GM12878 (cell line): ENCODE data around the gene CD48. TPM values are rescaled to one million over a fixed set of nuclear protein-coding genes. Genes with fewer than 3 reads are reported as not detected.

Experiments used
- MXI1 ChIP-seq: fragments of 150-350 bp; IDR thresholded peaks from 2 replicates; pipeline ENCODE4 v1.6.1; 2011; ENCODE audit warnings: low read depth, mild to moderate bottlenecking, inconsistent platforms, low read length, improper control_type of control experiment
- PML ChIP-seq: IDR thresholded peaks from 2 replicates; pipeline ENCODE4 v1.6.1; 2012; ENCODE audit warnings: low read length, inconsistent platforms
- RAD51 ChIP-seq: fragments of 450-650 bp; IDR thresholded peaks from 2 replicates; pipeline ENCODE4 v1.6.1; 2016; ENCODE audit warnings: moderate library complexity, mild to moderate bottlenecking, inconsistent platforms
- RFX5 ChIP-seq: IDR thresholded peaks from 2 replicates; pipeline ENCODE4 v1.6.1; 2011; ENCODE audit warnings: low read depth, low read length, improper control_type of control experiment
- SIN3A ChIP-seq: IDR thresholded peaks from 2 replicates; pipeline ENCODE4 v1.6.1; 2012; ENCODE audit warnings: low read depth, low read length, improper control_type of control experiment
- polyA plus RNA-seq, 11 experiments: library from polyadenylated mRNA; depleted of rRNA in 4 of 11; unstranded in 6 of 11; stranded (reverse) in 5 of 11; fragments of >200 nt; fragmentation: Nextera tagmentation in 4 of 11; fragmentation: Illumina TruSeq in 1 of 11; extraction: Ambion mirVana in 4 of 11; extraction: Trizol in 1 of 11; gene quantifications; 1 replicate in 1 of 11; 2 replicates in 10 of 11; pipeline versions ENCODE4 v1.2.1 to v1.2.3, GENCODE V29; 2011 to 2016; ENCODE audit warnings: inconsistent platforms in 2 of 11, missing spikeins in 2 of 11, low read depth in 1 of 11
- total RNA-seq, 4 experiments: library from RNA; depleted of rRNA in 3 of 4; stranded (reverse); fragments of >200 nt in 3 of 4; fragmentation: Illumina TruSeq in 1 of 4; extraction: Trizol in 1 of 4; gene quantifications; 2 replicates each; pipeline versions ENCODE4 v1.2.1 to v1.2.3, GENCODE V29; 2013 to 2021
- TF ChIP-seq, protein P1 (sequence below): fragments of 450-650 bp; IDR thresholded peaks from 2 replicates; pipeline ENCODE4 v1.6.1; 2016; ENCODE audit warnings: mild to moderate bottlenecking
- TF ChIP-seq, protein P2 (sequence below): fragments of 450-650 bp; IDR thresholded peaks from 2 replicates; pipeline ENCODE4 v1.6.1; 2017; ENCODE audit warnings: mild to moderate bottlenecking, low read depth, inconsistent platforms; ENCODE audit not compliant: poor library complexity, severe bottlenecking
- TF ChIP-seq, protein P3 (sequence below): IDR thresholded peaks from 2 replicates; pipeline ENCODE4 v1.6.1; 2011; ENCODE audit warnings: borderline replicate concordance, low read depth, mild to moderate bottlenecking, moderate library complexity, low read length; ENCODE audit not compliant: insufficient read depth, poor library complexity, severe bottlenecking
- TF ChIP-seq, protein P4 (sequence below): fragments of 450-650 bp; IDR thresholded peaks from 2 replicates; pipeline ENCODE4 v1.6.1; 2017; ENCODE audit warnings: antibody characterized with exemption, mild to moderate bottlenecking, moderate library complexity
- TF ChIP-seq, protein P5 (sequence below): fragments of 450-650 bp; conservative IDR thresholded peaks from 2 replicates; pipeline ENCODE4 v1.6.1; 2017; ENCODE audit warnings: mild to moderate bottlenecking, moderate library complexity
- TF ChIP-seq, protein P6 (sequence below): fragments of 150-350 bp; IDR thresholded peaks from 2 replicates; pipeline ENCODE4 v1.6.1; 2016; ENCODE audit warnings: low read depth, low read length
- TF ChIP-seq, protein P7 (sequence below): fragments of 450-650 bp; IDR thresholded peaks from 2 replicates; pipeline ENCODE4 v1.6.1; 2017; ENCODE audit warnings: low read depth, mild to moderate bottlenecking, moderate library complexity

Gene CD48
- total and polyA plus RNA-seq, 10 of the 15 experiments (the other 5 are each of a cell fraction or from before 2014, with no cell fraction given), result 302 to 1,315 (median 430) TPM

DNA sequence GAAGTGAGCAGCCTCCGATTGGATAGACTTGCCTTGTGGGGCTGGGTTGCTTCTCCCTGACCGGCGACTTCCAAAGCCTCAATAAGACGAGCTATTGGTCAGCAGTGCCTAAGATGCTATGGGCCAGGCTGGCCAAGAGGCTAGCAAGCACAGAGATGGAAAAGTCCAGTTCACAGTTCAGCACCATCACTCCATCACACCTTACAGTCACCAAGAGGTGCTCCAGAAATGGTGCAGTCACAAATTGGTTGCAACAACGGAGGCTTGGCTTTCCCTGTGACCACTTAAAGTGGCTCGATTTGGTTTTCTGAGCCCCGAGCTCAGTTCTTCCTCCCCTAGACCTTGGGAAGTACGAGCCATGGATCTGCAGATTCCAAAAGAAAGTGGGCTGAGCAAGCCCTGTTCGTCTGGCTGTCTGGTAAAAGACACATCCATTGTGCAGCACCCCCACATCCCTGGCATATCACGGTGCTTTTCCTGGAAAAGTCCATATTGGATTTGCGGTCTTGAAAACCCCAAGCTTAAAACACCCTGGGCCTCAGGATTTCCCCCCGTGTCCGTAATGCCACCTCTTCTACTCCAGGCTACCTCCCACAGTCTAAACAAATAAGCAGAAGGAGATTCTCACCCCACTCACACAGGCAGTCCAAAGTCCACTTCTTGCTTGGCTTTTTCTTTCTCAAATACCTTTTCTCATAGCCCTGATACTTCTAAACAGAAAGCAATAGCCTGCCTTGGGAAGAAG lies 66.1 kb downstream of the CD48 start (continued):
- TF ChIP-seq, protein P1, sequence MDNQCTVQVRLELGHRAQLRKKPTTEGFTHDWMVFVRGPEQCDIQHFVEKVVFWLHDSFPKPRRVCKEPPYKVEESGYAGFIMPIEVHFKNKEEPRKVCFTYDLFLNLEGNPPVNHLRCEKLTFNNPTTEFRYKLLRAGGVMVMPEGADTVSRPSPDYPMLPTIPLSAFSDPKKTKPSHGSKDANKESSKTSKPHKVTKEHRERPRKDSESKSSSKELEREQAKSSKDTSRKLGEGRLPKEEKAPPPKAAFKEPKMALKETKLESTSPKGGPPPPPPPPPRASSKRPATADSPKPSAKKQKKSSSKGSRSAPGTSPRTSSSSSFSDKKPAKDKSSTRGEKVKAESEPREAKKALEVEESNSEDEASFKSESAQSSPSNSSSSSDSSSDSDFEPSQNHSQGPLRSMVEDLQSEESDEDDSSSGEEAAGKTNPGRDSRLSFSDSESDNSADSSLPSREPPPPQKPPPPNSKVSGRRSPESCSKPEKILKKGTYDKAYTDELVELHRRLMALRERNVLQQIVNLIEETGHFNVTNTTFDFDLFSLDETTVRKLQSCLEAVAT, result peak; percentile 39
- no peak for TF ChIP-seq RFX5
- no peak for TF ChIP-seq SIN3A
- peak; percentile 15; the same call in 1 of the 2 replicates for TF ChIP-seq RAD51
- TF ChIP-seq, protein P2, sequence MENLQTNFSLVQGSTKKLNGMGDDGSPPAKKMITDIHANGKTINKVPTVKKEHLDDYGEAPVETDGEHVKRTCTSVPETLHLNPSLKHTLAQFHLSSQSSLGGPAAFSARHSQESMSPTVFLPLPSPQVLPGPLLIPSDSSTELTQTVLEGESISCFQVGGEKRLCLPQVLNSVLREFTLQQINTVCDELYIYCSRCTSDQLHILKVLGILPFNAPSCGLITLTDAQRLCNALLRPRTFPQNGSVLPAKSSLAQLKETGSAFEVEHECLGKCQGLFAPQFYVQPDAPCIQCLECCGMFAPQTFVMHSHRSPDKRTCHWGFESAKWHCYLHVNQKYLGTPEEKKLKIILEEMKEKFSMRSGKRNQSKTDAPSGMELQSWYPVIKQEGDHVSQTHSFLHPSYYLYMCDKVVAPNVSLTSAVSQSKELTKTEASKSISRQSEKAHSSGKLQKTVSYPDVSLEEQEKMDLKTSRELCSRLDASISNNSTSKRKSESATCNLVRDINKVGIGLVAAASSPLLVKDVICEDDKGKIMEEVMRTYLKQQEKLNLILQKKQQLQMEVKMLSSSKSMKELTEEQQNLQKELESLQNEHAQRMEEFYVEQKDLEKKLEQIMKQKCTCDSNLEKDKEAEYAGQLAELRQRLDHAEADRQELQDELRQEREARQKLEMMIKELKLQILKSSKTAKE, result no peak
- TF ChIP-seq, protein P3, sequence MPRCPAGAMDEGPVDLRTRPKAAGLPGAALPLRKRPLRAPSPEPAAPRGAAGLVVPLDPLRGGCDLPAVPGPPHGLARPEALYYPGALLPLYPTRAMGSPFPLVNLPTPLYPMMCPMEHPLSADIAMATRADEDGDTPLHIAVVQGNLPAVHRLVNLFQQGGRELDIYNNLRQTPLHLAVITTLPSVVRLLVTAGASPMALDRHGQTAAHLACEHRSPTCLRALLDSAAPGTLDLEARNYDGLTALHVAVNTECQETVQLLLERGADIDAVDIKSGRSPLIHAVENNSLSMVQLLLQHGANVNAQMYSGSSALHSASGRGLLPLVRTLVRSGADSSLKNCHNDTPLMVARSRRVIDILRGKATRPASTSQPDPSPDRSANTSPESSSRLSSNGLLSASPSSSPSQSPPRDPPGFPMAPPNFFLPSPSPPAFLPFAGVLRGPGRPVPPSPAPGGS, result no peak
- TF ChIP-seq, protein P4, sequence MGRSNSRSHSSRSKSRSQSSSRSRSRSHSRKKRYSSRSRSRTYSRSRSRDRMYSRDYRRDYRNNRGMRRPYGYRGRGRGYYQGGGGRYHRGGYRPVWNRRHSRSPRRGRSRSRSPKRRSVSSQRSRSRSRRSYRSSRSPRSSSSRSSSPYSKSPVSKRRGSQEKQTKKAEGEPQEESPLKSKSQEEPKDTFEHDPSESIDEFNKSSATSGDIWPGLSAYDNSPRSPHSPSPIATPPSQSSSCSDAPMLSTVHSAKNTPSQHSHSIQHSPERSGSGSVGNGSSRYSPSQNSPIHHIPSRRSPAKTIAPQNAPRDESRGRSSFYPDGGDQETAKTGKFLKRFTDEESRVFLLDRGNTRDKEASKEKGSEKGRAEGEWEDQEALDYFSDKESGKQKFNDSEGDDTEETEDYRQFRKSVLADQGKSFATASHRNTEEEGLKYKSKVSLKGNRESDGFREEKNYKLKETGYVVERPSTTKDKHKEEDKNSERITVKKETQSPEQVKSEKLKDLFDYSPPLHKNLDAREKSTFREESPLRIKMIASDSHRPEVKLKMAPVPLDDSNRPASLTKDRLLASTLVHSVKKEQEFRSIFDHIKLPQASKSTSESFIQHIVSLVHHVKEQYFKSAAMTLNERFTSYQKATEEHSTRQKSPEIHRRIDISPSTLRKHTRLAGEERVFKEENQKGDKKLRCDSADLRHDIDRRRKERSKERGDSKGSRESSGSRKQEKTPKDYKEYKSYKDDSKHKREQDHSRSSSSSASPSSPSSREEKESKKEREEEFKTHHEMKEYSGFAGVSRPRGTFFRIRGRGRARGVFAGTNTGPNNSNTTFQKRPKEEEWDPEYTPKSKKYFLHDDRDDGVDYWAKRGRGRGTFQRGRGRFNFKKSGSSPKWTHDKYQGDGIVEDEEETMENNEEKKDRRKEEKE, result no peak
- TF ChIP-seq, protein P5, sequence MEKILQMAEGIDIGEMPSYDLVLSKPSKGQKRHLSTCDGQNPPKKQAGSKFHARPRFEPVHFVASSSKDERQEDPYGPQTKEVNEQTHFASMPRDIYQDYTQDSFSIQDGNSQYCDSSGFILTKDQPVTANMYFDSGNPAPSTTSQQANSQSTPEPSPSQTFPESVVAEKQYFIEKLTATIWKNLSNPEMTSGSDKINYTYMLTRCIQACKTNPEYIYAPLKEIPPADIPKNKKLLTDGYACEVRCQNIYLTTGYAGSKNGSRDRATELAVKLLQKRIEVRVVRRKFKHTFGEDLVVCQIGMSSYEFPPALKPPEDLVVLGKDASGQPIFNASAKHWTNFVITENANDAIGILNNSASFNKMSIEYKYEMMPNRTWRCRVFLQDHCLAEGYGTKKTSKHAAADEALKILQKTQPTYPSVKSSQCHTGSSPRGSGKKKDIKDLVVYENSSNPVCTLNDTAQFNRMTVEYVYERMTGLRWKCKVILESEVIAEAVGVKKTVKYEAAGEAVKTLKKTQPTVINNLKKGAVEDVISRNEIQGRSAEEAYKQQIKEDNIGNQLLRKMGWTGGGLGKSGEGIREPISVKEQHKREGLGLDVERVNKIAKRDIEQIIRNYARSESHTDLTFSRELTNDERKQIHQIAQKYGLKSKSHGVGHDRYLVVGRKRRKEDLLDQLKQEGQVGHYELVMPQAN, result peak; percentile 36
- TF ChIP-seq, protein P6, sequence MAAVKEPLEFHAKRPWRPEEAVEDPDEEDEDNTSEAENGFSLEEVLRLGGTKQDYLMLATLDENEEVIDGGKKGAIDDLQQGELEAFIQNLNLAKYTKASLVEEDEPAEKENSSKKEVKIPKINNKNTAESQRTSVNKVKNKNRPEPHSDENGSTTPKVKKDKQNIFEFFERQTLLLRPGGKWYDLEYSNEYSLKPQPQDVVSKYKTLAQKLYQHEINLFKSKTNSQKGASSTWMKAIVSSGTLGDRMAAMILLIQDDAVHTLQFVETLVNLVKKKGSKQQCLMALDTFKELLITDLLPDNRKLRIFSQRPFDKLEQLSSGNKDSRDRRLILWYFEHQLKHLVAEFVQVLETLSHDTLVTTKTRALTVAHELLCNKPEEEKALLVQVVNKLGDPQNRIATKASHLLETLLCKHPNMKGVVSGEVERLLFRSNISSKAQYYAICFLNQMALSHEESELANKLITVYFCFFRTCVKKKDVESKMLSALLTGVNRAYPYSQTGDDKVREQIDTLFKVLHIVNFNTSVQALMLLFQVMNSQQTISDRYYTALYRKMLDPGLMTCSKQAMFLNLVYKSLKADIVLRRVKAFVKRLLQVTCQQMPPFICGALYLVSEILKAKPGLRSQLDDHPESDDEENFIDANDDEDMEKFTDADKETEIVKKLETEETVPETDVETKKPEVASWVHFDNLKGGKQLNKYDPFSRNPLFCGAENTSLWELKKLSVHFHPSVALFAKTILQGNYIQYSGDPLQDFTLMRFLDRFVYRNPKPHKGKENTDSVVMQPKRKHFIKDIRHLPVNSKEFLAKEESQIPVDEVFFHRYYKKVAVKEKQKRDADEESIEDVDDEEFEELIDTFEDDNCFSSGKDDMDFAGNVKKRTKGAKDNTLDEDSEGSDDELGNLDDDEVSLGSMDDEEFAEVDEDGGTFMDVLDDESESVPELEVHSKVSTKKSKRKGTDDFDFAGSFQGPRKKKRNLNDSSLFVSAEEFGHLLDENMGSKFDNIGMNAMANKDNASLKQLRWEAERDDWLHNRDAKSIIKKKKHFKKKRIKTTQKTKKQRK, result no peak
- TF ChIP-seq PML, result peak; percentile 3; the same call in 1 of the 2 replicates
- TF ChIP-seq, protein P7, sequence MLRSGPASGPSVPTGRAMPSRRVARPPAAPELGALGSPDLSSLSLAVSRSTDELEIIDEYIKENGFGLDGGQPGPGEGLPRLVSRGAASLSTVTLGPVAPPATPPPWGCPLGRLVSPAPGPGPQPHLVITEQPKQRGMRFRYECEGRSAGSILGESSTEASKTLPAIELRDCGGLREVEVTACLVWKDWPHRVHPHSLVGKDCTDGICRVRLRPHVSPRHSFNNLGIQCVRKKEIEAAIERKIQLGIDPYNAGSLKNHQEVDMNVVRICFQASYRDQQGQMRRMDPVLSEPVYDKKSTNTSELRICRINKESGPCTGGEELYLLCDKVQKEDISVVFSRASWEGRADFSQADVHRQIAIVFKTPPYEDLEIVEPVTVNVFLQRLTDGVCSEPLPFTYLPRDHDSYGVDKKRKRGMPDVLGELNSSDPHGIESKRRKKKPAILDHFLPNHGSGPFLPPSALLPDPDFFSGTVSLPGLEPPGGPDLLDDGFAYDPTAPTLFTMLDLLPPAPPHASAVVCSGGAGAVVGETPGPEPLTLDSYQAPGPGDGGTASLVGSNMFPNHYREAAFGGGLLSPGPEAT, result peak; percentile 88
- no peak for TF ChIP-seq MXI1
